Ureter (tissue), 1 donor: ENCODE results near the gene MEGF10. TPM values are rescaled to one million over a fixed set of nuclear protein-coding genes. Genes with fewer than 3 reads are reported as not detected.

ENCODE experiments used
- DNase-seq: peaks from one replicate; pipeline ENCODE4 v3.0.0-alpha.2; 2020; ENCODE audit warnings: low spot score
- total RNA-seq: library from RNA; stranded (reverse); gene quantifications from one replicate; pipeline ENCODE4 v1.2.4, GENCODE V29; 2023
- donor health status: DM: yes; HTN: yes; CAD: no.

The MEGF10 gene
- total RNA-seq, 1 donor from 2014 or later, result 1.1 TPM

DNA sequence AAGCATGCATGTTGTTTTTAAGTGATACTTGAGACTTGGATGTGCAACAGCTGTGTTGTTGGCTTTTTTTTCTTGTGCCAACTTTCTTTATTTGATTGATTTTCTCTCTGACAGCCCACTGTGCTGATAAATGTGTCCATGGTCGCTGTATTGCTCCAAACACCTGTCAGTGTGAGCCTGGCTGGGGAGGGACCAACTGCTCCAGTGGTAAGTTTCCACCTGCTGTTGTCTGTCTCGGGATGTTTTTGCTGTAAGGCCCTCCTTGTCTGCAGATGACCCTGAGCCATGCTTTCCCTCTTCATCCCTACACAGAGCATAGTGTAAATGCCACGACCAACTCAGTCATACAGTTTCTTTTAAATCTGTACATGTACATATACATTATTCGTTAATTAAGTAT, 79.2 kb downstream of the MEGF10 start:
- no peak for DNase-seq

DNA sequence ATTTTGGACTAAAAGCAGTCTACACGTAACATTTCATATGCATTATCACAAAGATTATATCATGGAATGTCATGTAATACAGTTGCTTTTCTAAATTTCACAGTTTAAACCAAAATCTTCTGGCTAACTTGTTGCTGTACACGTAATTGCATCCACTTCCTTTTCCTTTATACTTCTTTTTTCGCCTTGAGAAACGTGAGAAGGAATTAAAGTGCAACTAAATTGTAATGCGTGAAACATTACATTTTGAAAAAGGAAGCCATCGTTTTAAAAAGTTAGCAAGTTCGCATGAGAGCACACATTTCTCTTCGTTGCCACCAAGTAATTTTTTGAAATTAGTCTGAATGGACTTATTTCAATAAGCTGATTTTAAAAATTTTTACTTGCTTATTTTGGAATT, 80.0 kb downstream of the MEGF10 start:
- DNase-seq, result no peak

DNA sequence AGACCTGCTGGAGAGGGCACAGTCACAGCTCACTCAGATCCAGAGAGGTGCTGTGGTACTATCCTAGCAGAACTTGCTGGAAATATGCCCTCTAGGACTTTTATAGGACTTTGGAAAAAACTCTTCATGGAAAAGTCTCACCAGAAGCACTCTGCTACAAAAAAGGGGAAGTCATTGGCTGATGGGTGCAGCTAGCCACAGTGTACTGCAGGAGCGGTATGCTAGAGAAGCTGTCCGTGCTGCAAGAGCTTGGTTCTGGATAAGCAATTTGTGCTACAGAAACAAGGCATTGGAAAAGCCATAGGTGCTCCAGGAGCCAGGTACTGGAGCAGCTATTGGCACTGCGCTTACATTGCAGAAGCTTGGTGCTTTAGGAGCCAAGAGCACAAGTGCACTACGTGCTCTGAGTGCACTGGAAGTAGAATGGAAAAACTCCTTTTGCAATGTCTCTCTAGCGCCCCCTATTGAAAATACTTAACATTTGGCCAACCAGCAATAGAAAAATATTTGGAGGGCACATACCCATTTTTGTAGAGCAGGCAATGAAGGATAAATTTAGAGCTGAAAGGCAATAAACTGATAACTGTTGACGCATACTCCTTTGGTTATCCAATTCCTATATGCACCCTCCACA, 83.4 kb downstream of the MEGF10 start:
- no peak for DNase-seq

DNA sequence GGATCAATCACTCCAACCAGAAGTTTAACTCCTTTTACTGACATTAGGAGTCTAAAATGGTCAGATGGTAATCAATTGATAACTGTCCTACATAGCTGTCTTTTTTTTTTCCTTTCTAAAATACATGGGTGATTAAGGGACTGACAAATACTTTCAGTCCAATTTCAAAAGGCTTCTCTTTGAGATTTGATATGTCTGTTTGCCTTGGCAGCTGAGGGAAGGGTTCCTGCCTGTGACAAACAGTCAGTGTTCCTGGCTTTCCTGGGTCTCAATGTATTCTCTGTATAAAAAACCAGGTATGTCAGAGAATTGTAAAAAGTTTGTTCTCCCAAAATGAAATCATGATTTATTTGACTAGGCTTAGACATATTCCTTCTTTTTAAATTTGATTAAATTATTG, 84.5 kb downstream of the MEGF10 start:
- DNase-seq, result no peak

DNA sequence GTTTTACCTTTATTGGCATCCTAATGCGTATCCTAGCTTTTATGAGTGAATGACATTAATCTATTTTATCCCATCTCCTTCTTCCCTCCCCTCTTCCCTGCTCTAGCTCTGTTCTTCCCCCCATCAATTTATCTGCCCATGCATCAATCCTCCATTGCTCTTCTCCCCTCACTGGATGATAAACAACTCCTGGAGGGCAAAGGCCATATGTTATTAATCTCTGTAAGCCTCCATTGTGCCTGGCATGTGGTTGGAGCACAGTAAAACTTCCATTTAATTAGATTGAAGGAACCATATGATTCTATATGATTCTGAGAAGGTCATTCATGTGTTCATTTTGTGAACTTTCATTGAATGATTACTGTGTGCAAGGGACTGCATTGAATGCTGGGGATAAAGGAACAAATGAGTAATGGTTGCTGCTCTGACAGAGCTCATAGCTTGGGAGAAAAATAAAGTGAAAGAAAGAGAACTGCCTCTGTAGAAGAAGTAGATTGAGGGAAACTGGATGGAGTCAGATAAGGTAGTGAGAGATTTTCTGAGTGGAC, 85.0 kb downstream of the MEGF10 start:
- no peak for DNase-seq

DNA sequence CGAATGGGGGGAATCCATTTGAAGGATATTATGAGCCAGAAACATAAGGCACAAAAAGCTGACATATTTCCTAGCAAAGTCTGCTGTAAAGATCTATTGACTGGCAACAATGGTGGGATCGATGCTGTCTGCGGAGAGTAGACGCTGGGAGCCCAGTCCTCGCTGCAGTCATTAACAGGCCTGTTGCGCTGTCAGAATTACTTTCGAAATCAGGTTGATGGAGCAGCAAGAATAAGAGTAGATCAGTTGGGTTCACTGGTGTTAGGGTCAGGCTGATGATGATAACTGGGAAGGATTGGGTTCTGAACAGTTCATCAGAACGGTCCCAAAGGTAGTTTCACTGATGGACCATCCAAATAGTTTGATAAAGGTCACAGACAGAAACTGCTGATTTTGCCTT, 87.1 kb downstream of the MEGF10 start:
- no peak for DNase-seq

DNA sequence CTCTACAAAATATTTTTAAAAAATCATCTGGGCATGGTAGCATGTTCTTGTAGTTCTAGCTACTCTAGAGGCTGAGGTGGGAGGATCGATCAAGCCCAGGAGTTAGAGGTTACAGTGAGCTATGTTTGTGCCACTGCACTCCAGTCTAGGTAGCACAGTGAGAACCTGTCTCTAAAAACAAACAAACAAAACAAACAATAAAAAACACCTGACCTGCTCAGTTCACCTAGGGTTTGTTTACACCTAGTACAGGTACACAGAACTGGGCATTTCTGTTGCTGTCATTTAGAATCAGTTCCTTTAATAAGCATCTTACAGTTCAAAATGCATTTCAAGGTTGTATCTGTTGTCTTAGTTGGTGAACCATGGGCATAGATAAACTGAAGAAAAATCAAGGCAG, 95.3 kb downstream of the MEGF10 start:
- DNase-seq, result no peak

DNA sequence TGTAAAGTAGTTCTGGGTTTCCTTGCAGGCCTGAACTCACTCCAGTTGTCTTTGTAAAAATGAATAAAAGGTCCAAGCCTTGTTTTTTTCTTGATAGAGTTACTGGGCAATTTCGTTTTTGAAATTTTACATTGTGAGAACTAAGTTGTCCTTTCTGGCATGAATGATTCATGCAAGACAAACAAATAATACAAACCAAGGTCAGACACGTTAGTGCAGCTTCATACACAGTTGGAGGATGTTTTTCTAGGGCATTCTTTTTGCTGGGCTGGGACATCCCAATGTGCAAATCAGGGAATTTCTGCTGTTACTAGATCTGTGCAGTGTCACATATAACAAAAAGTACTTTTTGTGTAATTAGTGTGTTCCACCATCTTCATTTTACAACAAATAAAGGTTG, 96.0 kb downstream of the MEGF10 start:
- no peak for DNase-seq

DNA sequence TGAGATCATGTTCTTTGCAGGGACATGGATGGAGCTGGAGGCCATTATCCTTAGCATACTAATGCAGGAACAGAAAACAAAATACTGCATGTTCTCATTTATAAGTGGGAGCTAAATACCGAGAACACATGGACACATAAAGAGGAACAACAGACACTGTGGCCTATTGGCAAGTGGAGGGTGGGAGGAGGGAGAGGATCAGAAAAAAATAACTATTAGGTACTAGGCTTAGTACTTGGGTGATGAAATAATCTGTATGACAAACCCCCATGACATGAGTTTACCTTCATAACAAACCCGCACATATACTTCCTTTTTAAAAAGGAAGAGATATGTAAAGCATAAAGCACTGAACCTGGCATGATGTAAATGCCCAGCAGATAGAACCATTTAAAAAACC, 99.0 kb downstream of the MEGF10 start:
- DNase-seq, result no peak

DNA sequence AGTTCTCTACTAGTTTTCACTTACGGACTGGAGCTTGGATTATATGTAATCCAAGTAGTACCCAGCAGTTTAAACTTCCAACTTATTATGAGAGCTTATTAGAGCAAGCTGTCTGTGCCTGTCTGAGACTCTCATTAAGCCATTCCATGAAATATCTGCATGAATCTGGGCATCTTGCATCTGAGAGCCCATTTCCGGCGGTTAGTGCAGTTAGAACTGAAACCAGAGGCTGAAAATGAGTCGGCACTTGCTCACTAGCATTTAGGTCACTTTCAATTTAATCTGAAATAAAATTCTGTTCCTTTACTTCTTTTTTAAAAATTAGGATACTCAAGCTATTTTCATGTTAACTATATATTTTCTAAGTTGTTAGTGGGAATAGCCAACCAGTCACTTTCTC, 102.2 kb downstream of the MEGF10 start:
- DNase-seq, result no peak

DNA sequence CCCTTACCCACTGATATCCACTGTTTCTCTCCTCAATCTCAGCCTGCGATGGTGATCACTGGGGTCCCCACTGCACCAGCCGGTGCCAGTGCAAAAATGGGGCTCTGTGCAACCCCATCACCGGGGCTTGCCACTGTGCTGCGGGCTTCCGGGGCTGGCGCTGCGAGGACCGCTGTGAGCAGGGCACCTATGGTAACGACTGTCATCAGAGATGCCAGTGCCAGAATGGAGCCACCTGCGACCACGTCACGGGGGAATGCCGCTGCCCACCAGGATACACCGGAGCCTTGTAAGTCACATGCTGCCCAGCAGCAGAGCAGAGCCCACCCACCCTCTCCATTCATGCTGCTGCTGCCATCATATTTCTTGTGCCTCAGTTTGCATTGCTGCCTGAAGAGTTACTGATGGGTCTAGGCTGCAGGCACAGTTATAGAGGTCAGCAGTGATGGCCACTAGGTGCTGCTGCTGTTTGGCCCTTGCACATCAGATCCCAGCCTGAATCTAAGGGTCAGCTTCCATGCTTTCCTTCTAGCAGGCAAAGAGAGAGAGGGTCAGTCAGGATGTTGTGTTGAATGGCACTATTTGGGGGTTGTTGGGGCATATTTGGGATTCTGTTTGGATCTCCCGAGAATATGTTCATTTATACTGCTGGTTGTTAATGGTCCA, 106.0 kb downstream of the MEGF10 start:
- DNase-seq, result no peak

DNA sequence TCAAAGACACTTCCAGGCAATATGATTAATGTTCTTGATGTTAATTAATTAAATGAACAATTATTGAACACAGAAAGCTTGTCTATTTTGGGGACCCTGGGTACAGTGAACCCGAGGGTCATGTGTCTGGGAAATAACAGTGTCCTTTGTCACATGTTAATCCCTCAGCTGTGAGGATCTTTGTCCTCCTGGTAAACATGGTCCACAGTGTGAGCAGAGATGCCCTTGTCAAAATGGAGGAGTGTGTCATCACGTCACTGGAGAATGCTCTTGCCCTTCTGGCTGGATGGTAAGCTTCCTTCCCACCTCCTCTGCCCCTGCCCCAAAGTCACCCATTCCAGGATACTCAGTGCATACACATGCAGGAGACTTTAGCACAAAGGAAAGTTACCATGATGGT, 107.9 kb downstream of the MEGF10 start:
- DNase-seq, result no peak

DNA sequence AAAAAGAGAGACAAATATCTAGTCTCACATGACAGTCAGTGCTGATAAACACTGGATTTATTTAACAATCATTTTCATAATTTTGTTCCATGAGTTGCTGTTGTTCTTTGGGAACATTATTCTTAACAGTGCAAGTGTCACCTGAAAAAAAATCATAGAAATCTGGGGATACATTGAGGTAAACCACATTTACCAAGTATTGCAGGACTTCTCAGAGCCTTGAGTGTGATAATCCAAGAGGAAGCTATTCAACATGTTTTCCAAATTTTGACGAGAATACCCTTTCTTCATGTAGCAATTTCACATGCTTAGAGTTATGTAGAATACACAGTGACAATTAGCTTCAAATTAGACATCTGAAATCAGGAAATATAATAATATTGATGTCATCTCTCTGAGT, 108.5 kb downstream of the MEGF10 start:
- DNase-seq, result no peak

DNA sequence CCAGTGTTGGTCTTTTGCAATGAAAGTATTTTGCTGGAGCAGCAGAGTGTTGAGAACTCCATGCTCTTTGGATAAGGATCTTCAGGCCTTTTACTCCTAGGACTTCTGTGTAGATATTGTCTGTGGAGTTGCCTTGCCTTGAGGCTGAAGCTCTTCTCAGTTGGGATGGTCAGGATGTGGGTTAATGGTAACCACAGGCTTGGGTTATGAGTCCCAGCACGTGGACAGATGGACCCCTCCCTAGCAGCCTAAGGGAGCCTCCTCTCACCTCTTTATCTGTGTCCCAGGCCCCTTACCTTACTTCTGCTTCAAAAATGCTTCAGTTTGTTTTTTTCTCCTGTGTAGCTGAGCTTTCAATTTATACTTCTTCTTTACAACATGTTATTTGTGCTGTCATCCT, 109.9 kb downstream of the MEGF10 start:
- no peak for DNase-seq

DNA sequence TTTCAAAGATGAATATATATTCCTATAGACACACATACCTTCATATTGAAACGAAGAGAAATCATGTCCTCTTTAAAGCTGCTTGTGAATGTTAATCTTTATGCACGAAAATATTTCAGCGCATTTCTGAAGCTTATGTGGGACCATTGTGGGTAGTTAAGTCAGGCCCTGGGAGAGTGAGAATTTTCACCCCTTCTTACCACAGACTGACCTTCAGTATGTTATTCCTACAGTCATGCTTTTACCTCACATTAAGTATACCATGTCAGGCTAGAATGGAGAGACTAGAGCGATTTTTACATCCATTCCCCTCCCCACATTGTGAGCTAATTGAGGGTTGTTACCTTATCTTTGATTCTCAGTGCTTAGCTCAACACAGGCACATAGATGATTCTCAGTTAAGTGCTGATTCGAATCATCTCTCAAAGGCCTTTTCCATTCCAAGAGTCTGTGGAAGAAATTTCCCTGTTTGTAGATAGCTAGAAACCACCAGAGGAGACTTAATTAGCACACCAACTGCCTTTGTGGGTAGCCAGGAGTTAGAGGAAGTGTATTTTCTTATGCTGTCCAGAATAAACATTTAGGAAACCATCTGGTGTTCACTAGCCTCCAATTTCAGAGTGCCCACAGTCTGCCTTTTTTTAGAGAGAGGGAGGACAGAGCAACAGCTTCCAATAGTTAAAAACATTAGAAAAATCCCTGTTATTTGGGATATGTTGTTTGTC, 110.5 kb downstream of the MEGF10 start:
- DNase-seq, result no peak

DNA sequence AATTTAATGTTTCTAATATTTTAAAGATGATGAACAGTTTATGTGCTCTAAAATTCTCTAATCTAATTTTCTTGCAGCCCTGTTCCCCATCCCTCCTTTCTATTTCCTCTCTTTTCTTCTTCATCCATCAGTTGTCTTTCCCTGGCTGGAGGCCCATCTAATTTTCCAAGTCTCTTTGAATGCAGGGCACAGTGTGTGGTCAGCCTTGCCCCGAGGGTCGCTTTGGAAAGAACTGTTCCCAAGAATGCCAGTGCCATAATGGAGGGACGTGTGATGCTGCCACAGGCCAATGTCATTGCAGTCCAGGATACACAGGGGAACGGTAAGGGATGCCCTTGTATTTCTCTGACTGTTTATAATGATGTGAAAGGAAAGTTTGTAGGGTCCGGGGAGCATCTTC, 111.8 kb downstream of the MEGF10 start:
- no peak for DNase-seq

DNA sequence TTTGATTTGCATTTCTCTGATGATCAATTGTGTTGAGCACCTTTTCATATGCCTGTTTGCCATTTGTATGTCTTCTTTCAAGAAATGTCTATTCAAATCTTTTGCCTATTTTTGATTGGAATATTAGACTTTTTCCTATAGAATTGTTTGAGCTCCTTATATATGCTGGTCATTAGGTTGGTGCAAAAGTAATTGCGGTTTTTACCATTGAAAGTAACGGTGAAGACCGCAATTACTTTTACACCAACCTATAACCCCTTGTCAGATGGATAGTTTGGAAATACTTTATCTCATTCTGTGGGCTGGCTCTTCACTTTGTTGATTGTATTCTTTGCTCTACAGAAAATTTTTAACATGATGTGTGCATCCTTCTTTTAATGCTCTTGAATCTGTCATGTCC, 113.6 kb downstream of the MEGF10 start:
- DNase-seq, result no peak

DNA sequence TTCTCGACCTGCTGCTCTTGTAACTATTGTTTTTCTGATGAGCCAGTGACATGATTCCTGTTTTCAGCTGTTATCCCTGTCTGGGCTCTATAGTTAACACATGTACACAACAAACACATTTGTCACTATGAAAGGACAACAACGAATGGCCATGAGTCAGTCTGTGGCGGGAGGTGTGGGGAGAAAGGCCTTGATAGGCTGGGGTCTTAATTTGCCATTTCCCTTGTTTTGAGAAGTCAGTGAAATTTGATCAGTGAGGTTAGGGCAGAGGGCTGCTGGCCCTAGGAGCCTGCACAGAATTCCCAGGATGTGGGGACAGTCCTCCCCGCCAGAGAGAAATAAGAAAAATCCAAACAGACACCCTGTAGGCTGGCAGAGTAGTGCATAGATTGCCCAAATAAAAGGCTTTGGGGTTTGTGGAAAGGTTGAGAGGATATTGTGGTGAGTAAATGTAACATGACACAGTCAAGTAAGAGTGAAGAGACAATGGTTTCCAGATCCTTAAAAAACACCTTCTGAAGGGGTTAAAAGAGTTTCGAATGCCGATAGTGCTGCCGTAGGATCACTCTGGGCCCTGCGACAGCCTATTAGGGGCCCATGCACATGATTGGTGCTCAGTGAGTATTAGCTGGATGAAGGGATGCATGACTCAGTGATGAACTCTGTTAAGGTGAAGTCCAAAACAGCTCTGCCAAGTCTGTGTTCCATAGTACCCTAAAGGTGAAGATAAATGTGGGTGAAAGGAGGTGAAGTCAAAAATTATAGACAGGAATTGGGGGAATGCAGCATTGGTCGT, 115.9 kb downstream of the MEGF10 start:
- no peak for DNase-seq

DNA sequence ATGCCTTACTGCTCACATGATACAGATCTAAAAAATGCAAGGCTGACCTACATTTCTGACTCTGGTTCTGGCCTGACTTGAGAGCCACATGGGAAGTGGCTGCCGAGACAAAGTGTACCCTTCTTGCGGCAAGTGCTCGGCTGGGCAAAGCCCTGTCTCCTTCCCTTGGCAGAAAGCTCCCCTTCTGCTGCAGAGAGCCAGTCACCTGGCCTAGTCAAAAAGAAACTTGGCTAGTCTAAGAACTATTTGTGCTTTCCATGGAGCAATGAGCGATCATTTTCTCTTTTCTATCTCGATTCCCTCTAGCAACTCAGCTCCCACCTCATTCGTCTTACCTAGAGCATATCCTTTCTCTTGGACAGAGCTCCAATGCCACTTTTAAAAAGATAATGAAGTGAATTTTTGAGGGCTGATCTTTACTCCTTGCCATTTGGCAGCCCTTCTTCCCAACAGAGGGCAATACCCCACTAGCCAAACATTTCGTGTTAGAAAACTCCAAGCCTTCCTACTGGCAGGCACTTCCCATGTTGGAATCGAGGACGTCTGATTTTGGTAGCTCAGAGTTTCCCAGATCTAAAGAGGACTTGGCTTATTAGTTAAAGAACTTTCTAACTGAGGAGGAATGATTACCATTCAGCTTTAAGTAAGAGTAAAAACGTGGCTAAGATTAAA, 118.8 kb downstream of the MEGF10 start:
- DNase-seq, result no peak

DNA sequence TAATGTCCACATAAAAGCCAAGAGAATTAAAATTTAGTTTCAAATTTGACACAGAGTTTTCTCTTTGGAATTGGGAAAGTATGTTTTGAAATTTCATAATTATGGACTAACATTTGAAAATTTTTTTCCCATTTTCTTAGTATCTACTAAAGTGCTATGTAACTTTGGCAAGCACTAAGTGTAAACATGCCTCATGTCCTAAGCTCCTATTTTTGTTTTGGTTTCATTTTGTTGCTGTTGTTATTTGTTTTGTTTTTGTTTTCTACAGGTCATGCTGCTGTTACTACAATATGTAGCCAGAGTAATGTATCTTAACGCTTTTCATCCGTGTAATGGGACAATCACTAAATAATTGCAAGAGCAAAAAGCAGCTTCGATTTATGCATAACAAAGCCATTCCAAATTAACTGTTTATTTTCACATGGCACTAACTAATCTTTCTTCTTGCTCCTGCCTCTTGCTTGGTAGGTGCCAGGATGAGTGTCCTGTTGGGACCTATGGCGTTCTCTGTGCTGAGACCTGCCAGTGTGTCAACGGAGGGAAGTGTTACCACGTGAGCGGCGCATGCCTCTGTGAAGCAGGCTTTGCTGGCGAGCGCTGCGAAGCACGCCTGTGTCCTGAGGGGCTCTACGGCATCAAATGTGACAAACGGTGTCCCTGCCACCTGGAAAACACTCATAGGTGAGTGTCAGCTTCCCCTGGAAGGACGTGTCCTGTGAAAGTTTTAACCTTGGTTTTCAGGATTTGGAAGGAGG, 119.5 kb downstream of the MEGF10 start:
- no peak for DNase-seq

DNA sequence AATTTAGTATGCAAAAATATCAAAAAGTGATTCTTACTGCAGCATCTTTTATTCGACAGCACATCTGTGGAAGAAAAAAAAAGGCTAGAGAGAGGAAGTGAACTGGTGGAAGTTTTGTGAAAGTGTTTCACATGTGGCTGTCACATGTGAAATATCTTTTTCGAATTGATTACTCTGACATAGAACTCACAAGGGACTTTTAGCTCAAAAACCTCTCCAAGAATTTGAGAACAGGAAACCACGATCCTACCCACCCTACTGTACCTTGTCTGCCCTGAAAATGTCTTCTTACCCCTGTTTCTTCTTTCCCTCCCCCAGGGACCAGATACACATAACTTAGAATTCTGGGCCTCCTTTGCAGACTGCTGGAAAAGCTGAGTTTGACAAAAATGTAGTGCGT, 120.4 kb downstream of the MEGF10 start:
- no peak for DNase-seq
